Measurements from ENCODE around the gene MLEC. TPM values are rescaled to one million over a fixed set of nuclear protein-coding genes. Genes with fewer than 3 reads are reported as not detected.

MLEC gene
- total RNA-seq, 2 donors from 2014 or later, result 188 to 195 TPM

- H3K4me3 Mint-ChIP-seq, result no peak overlapping the region
- H3K4me3 ChIP-seq (ENCODE audit: low read length), result no peak overlapping the region
- no peaks in the 10 kb centered on the region for H3K9me3 ChIP-seq (ENCODE audit: control insufficient read depth, low read length)
- no peaks in the 10 kb centered on the region for H3K27me3 Mint-ChIP-seq (ENCODE audit: insufficient read depth)
- H3K9ac ChIP-seq (ENCODE audit: extremely low read depth, low read length, poor library complexity, severe bottlenecking), result no peak overlapping the region
- H3K9me3 Mint-ChIP-seq, result no peaks in the 10 kb centered on the region
- no peaks in the 10 kb centered on the region for H3K4me1 ChIP-seq (ENCODE audit: control insufficient read depth, insufficient read depth, low read length)
- H3K27ac Mint-ChIP-seq, result no peak overlapping the region
- no peaks in the 10 kb centered on the region for H3K27me3 ChIP-seq (ENCODE audit: control insufficient read depth, insufficient read depth, low read length, poor library complexity, severe bottlenecking)
- TF ChIP-seq, protein P1, sequence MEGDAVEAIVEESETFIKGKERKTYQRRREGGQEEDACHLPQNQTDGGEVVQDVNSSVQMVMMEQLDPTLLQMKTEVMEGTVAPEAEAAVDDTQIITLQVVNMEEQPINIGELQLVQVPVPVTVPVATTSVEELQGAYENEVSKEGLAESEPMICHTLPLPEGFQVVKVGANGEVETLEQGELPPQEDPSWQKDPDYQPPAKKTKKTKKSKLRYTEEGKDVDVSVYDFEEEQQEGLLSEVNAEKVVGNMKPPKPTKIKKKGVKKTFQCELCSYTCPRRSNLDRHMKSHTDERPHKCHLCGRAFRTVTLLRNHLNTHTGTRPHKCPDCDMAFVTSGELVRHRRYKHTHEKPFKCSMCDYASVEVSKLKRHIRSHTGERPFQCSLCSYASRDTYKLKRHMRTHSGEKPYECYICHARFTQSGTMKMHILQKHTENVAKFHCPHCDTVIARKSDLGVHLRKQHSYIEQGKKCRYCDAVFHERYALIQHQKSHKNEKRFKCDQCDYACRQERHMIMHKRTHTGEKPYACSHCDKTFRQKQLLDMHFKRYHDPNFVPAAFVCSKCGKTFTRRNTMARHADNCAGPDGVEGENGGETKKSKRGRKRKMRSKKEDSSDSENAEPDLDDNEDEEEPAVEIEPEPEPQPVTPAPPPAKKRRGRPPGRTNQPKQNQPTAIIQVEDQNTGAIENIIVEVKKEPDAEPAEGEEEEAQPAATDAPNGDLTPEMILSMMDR (conservative IDR thresholded peaks at IDR 0.05), result no peak
- 100% methylated on average over 1 of the region's 1 CpG; no CpG with 5 or more reads in 1 of the 2 experiments for WGBS, 2 experiments (ENCODE audit: insufficient coverage in 1 of 2, insufficient read length in 1 of 2)
- peaks cover 98% of the 10 kb centered on the region for H3K36me3 ChIP-seq (ENCODE audit: control insufficient read depth, insufficient read depth, low read length)
- peaks cover 10% of the 10 kb centered on the region for H3K4me1 Mint-ChIP-seq
- peaks cover 82% of the 10 kb centered on the region for H3K36me3 Mint-ChIP-seq (ENCODE audit: low read depth)
- DNase-seq, result no peak
- H3K27ac ChIP-seq (ENCODE audit: low read depth, low read length), result no peak overlapping the region
These were observed 10.4 kb downstream of the MLEC start for GRCh38 chr12:120697344-120697743.

- Mint-ChIP-seq H3K9me3 (no peaks in the 10 kb centered on the region), H3K4me3 (no peak overlapping the region), H3K4me1 (peaks cover 2% of the 10 kb centered on the region), H3K36me3 (ENCODE audit: low read depth) (peaks cover 76% of the 10 kb centered on the region), H3K27me3 (ENCODE audit: insufficient read depth) (no peaks in the 10 kb centered on the region), H3K27ac (peak overlapping the region; percentile 48)
- Histone ChIP-seq H3K27me3 (ENCODE audit: control insufficient read depth, insufficient read depth, low read length, poor library complexity, severe bottlenecking) (no peaks in the 10 kb centered on the region), H3K9ac (ENCODE audit: extremely low read depth, low read length, poor library complexity, severe bottlenecking) (no peak overlapping the region), H3K4me3 (ENCODE audit: low read length) (no peak overlapping the region), H3K9me3 (ENCODE audit: control insufficient read depth, low read length) (no peaks in the 10 kb centered on the region), H3K36me3 (ENCODE audit: control insufficient read depth, insufficient read depth, low read length) (peaks cover 98% of the 10 kb centered on the region), H3K4me1 (ENCODE audit: control insufficient read depth, insufficient read depth, low read length) (no peaks in the 10 kb centered on the region), H3K27ac (ENCODE audit: low read depth, low read length) (no peak overlapping the region)
- no peak for DNase-seq
- 93% methylated on average over 3 of the region's 3 CpGs; no CpG with 5 or more reads in 1 of the 2 experiments for WGBS, 2 experiments (ENCODE audit: insufficient coverage in 1 of 2, insufficient read length in 1 of 2)
- TF ChIP-seq, protein P1 (conservative IDR thresholded peaks at IDR 0.05), result no peak
These were observed 11.7 kb downstream of the MLEC start for GRCh38 chr12:120698665-120699064.

GRCh38 chr12:120699553-120699952 lies 12.6 kb downstream of the MLEC start:
- no peaks in the 10 kb centered on the region for H3K9me3 Mint-ChIP-seq
- no peak overlapping the region for H3K27ac ChIP-seq (ENCODE audit: low read depth, low read length)
- no peaks in the 10 kb centered on the region for H3K27me3 ChIP-seq (ENCODE audit: control insufficient read depth, insufficient read depth, low read length, poor library complexity, severe bottlenecking)
- DNase-seq, result no peak
- WGBS, 2 experiments (ENCODE audit: insufficient coverage in 1 of 2, insufficient read length in 1 of 2), result 96% methylated on average over 4 to 7 of the region's 7 CpGs
- no peak overlapping the region for H3K4me3 ChIP-seq (ENCODE audit: low read length)
- H3K36me3 Mint-ChIP-seq (ENCODE audit: low read depth), result peaks cover 68% of the 10 kb centered on the region
- no peaks in the 10 kb centered on the region for H3K4me1 ChIP-seq (ENCODE audit: control insufficient read depth, insufficient read depth, low read length)
- peaks cover 92% of the 10 kb centered on the region for H3K36me3 ChIP-seq (ENCODE audit: control insufficient read depth, insufficient read depth, low read length)
- H3K4me1 Mint-ChIP-seq, result peaks cover 2% of the 10 kb centered on the region
- no peak overlapping the region for H3K27ac Mint-ChIP-seq
- H3K9me3 ChIP-seq (ENCODE audit: control insufficient read depth, low read length), result no peaks in the 10 kb centered on the region
- no peaks in the 10 kb centered on the region for H3K27me3 Mint-ChIP-seq (ENCODE audit: insufficient read depth)
- H3K4me3 Mint-ChIP-seq, result no peak overlapping the region
- TF ChIP-seq, protein P1 (conservative IDR thresholded peaks at IDR 0.05), result no peak
- H3K9ac ChIP-seq (ENCODE audit: extremely low read depth, low read length, poor library complexity, severe bottlenecking), result no peak overlapping the region

Measured in endodermal cell (in vitro differentiated cells).